HuH-7 (cell line): Measurements from ENCODE around the gene ADAMTSL1.

ENCODE experiments used
- DNase-seq: peaks from one replicate; pipeline ENCODE4 v3.0.0; 2011; ENCODE audit warnings: low spot score

Gene ADAMTSL1

GRCh38 chr9:18499062-18499461 lies 25.1 kb downstream of the ADAMTSL1 start:
- no peak for DNase-seq

GRCh38 chr9:18499980-18500379 lies 26.0 kb downstream of the ADAMTSL1 start:
- no peak for DNase-seq

GRCh38 chr9:18500451-18500850 lies 26.5 kb downstream of the ADAMTSL1 start:
- DNase-seq = no peak

DNA sequence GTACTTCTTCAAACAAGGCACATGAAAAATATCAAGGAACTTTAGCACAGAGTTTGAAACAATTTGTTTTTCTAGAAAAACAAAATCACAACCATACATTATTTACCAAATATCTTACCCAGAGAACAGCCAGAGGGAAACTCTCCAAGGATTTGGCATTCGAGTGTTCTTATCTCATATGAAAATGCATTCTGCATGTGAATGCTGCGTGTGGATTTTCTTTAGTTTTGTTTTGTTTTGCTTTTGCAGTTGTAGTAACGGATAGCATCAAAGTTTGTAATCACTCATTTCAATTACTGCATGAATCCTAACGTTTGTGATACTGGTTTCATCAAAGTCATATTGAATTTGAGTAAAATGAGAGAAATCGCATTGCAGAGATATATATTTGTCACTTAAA lies 28.0 kb downstream of the ADAMTSL1 start:
- no peak for DNase-seq

DNA sequence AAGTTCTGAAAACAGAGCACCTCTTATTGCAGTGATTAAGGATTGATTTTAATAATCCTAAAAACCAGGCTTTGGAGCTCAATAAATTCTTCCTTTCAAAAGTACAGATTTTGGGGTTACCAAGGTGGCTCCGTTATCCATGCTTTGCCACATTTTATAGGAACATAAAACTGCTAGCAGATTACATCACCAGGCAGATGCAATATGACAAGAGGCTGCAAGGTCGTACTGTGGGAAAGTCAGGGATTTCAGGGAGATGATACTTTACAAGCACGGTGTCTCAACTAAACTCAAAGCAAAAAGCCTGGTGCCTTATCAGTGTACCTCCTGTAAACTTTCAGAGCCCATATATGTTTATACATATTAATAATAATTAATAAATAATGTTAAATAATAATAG lies 28.6 kb downstream of the ADAMTSL1 start:
- no peak for DNase-seq

- no peak for DNase-seq
These were observed 30.8 kb downstream of the ADAMTSL1 start for GRCh38 chr9:18504707-18505106.

GRCh38 chr9:18507151-18507550 lies 33.2 kb downstream of the ADAMTSL1 start:
- DNase-seq = no peak

GRCh38 chr9:18516514-18516913 lies 42.6 kb downstream of the ADAMTSL1 start:
- no peak for DNase-seq

GRCh38 chr9:18516965-18517364 lies 43.0 kb downstream of the ADAMTSL1 start:
- DNase-seq = no peak

DNA sequence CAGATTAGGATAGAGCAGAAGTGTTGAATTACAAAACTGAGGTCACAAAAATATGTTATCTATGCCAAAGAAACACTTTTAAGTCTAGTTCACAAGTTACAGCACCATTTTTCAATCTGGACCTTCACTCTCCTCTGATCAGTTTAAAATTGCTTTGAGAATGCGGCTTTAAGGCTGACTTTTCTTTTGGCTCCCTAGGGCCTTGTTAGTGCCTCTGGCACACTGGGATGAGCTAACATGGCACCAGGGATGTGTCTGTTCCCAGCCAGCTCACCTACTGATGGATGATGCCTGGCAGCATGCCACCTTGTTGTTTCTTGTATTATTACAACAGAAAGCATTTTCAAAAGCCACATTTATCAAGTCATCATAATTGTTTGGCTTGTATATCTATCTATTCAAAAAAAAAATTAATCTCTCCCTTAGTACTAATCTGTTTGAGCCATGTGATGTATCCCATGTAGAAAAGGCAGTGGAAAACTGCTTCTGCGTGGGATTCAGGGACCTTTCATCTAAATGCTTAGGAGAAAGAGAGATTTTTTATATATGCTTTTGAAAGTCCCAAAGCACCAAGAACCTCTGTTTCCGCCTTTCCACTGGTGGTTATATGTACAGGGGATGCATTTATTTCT lies 46.6 kb downstream of the ADAMTSL1 start:
- DNase-seq = no peak

DNA sequence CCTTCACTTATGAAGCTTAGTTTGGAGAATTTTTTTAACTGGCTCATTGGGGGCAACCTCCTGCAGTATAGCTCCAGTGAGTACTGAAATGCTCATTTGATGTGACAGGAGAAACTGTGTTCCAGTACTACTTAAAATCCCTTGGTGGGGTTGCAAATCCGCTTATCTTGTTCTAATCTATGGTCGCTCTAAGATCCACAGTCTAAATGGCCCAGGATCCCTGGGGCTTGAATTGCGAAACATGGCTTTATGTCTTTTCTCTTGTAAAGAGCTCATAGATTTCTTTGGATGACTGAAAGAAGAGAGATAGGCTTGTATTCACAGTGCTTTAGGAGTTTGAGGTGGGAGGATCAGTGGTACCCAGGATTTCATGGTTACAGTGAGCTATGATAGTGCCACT lies 52.7 kb downstream of the ADAMTSL1 start:
- no peak for DNase-seq

- no peak for DNase-seq
These were observed 57.4 kb downstream of the ADAMTSL1 start for GRCh38 chr9:18531136-18532065.

- no peak for DNase-seq
These were observed 60.7 kb downstream of the ADAMTSL1 start for GRCh38 chr9:18534611-18535010.

- no peak for DNase-seq
These were observed 62.6 kb downstream of the ADAMTSL1 start for GRCh38 chr9:18536554-18536953.

DNA sequence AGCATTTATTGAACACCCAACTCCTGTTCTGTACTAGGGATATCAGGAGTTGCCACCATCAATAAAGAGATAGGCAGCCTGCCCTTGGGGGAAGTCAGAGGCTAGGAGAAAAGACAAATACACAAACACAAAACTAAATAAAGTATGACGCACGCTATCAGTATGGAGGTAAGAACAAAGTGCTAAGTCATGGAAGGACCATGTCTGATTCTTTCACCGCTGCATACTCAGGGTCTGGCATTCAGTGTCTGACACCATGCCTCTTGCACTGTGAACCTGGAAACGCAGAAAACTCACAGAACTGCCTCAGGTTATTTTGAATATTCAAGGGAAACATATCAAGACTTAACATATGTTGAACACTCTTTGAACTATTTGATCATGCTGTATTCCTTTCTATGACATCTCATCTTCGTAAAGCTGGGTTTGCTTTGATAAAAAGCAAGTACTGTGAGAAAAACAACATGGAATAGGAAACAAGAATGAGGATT lies 65.3 kb downstream of the ADAMTSL1 start:
- DNase-seq = no peak

- DNase-seq = no peak
These were observed 69.0 kb downstream of the ADAMTSL1 start for GRCh38 chr9:18542837-18543405.

GRCh38 chr9:18543406-18544192 lies 69.6 kb downstream of the ADAMTSL1 start:
- no peak for DNase-seq

- DNase-seq = no peak
These were observed 70.5 kb downstream of the ADAMTSL1 start for GRCh38 chr9:18544456-18544855.

- no peak for DNase-seq
These were observed 71.8 kb downstream of the ADAMTSL1 start for GRCh38 chr9:18545636-18546360.

GRCh38 chr9:18548456-18548855 lies 74.5 kb downstream of the ADAMTSL1 start:
- no peak for DNase-seq

DNA sequence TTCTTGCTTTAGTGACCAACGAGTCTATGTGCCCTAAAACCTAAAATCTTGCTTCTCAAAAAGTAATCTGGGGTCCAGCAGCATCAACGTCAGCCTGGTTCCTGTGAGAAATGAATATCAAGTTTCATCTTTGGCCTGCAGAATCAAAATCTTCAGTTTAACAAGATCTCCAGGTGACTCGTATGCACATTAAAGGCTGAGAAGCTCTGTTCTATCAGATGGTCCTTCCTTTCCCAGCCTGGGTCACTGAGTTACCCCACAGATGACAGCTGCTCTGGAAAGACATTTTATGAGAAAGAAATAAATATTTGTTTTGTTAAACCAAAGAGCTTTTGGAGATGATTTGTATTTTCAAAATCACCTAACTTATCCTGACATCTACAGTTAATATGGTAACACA lies 75.8 kb downstream of the ADAMTSL1 start:
- no peak for DNase-seq
